HUES48 (cell line): Measurements from ENCODE around the gene POLR2J.
"Not testable (repeated sequence)": the region's sequence is repeated elsewhere in the genome, so short reads cannot be mapped to it uniquely, and the experiment has no call there.

Experiments
- H3K27ac ChIP-seq: one replicate; pipeline ENCODE4 v1.7.0; 2013; ENCODE audit warnings: low read depth, low read length, inconsistent platforms
- H3K27me3 ChIP-seq: 2 replicates; pipeline ENCODE4 v1.6.1; 2013; ENCODE audit warnings: mild to moderate bottlenecking, low read length; ENCODE audit not compliant: control insufficient read depth, insufficient read depth
- H3K36me3 ChIP-seq: 2 replicates; pipeline ENCODE4 v1.6.1; 2013; ENCODE audit warnings: low read length; ENCODE audit not compliant: control insufficient read depth, insufficient read depth
- H3K4me1 ChIP-seq: 2 replicates; pipeline ENCODE4 v1.6.1; 2013; ENCODE audit warnings: mild to moderate bottlenecking, low read length; ENCODE audit not compliant: control insufficient read depth, insufficient read depth
- H3K4me3 ChIP-seq: 2 replicates; pipeline ENCODE4 v1.5.1; 2013; ENCODE audit warnings: mild to moderate bottlenecking, low read depth, low read length
- H3K9ac ChIP-seq: 2 replicates; pipeline ENCODE4 v1.6.1; 2013; ENCODE audit warnings: mild to moderate bottlenecking, low read depth, low read length, moderate library complexity
- H3K9me3 ChIP-seq: 2 replicates; pipeline ENCODE4 v1.6.1; 2013; ENCODE audit warnings: low read length; ENCODE audit not compliant: control insufficient read depth, insufficient read depth

Gene POLR2J

DNA sequence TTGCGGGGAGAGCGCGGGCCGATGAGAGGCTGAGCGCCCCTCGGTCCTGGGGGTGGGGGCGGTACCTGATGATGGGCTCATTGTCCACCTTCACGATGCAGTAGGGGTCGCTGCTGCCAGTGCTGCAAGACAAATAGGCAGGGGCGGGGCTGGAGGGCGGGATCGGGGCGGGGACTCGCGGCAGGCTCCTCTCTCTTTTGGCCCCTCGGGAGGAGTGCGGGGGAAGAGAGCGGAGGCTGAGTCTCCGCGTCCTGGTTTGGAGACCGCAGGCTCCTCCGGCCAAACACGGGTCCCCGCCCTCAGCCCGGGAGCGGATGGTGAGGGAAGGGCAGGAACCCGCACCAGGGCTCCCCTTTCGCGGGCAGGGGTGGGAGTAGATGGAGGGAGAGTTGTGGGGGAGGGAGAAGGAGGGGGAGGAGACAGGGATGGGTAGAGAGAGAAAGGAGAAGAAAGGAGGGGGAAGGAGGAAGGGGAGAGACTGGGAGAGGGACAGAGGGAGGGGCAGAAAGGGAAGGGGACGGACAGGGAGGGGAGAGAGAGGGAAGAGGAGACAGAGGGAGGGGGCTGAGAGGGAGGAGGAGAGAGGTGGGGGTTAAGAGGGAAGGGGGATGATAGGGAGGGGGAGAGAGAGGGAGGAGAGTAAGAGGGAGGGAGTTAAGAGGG lies 33.3 kb upstream of the POLR2J start:
- not testable (repeated sequence) for H3K4me1 ChIP-seq, H3K27ac ChIP-seq, H3K9me3 ChIP-seq, H3K4me3 ChIP-seq, H3K27me3 ChIP-seq, H3K9ac ChIP-seq, H3K36me3 ChIP-seq

DNA sequence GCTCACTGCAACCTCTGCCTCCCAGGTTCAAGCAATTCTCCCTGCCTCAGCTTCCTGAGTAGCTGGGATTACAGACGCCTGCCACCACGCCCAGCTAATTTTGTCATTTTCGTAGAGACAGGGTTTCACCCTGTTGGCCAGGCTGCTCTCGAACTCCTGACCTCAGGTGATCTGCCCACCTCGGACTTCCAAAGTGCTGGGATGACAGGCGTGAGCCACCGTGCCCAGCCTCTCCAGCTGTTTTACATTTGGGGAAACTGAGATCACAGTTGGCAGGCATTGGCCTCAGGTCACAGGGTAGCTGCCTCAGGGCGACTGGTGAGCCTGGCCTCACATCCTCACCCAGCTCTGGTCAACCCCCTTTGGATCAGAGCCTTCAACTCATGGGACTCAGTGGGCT lies 31.9 kb upstream of the POLR2J start:
- not testable (repeated sequence) for H3K4me3 ChIP-seq, H3K27ac ChIP-seq, H3K27me3 ChIP-seq, H3K9ac ChIP-seq, H3K4me1 ChIP-seq, H3K36me3 ChIP-seq, H3K9me3 ChIP-seq

DNA sequence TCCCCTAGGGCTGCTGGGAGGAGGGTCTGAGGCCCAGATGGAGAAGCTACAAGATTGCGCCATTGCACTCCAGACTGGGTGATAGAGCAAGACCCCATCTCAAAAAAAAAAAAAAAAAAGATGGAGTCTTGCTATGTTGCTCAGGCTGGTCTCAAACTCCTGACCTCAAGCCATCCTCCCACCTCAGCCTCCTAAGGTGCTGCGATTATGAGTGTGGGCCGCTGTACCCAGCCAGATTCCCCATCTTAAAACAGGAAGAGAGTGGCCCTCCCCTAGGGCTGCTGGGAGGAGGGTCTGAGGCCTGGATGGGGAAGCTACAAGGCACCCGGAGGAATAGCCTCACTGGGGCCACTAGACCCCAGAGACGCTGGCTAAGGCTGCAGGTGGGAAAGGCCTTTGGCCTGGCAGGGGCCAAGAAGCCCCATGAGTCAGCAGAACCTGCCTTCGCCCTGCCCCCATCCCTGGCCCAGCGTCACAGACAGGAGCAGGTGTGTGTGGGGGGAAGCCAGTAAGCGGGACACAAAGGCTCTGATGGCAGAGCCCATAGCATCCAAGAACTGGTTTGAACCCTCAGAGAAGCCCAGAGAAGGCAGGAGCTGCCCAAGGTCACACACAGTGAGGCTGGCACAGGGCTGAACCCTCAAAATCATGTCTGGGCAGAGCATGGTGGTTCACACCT lies 28.8 kb upstream of the POLR2J start:
- not testable (repeated sequence) for H3K9ac ChIP-seq, H3K27ac ChIP-seq, H3K36me3 ChIP-seq, H3K4me1 ChIP-seq, H3K4me3 ChIP-seq, H3K27me3 ChIP-seq, H3K9me3 ChIP-seq

DNA sequence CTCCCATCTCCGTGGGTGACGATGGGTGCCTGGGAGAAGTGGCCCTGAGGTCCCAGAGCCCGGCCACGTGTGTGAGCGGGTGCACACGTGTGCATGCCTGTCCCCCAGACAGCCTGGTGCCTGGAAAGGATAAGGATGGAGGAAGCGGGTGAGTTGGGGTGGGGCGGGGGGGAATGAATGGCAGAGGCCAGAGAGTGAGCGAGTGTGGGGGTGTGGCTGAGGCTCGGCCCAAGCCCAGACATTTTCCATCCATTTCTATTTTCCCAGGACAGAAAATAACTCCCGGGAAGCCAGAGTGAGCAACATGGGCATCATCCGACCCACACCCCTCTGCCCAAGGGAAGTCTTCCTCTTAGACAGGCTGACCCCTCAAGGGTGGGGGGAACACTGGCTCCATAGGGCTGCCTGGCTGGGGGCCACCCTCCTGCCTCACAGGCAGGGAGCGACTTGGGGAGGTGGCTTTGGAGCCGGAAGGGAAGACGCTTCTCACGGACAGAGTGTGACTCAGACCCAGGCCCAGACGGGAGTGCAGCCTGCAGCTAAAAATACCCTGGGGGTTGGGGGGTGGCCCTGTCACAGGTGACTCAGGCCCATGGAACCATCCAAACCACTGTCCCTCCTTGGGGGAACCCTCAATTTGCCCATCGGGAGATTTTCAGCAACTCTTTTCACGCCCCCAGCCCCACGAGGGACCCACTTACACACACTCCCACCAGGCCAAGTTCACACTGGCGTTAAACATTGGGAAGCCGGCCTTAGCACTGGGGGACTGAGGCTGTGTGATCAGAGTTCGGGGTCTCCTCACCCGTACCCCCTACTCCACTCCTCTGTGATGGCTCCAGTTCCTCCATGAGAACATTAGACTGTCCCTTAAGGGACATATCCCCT lies 26.8 kb upstream of the POLR2J start:
- H3K4me3 ChIP-seq, H3K9ac ChIP-seq, H3K36me3 ChIP-seq, H3K4me1 ChIP-seq, H3K9me3 ChIP-seq, H3K27me3 ChIP-seq, H3K27ac ChIP-seq: not testable (repeated sequence)

DNA sequence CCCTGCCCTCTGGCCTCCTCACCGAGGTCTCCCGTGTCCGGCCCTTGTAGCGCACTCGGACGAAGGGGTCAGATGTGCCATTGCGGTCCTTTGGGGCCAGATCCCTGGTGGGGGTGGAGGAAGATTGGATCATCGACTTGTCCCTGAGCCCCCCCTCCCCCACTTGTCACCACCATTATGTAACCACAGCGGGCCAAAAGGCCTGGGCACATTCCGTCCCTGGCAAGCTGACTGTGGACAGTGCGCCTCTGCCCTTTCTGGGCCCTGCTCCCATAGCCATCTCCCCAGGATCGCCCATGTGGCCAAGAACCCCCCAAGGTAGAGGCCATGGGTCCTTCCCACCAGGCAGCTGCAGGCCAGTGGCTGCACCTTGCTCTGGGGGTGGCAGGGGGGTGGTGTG lies 24.4 kb upstream of the POLR2J start:
- H3K4me1 ChIP-seq, H3K27me3 ChIP-seq, H3K9me3 ChIP-seq, H3K9ac ChIP-seq, H3K36me3 ChIP-seq, H3K4me3 ChIP-seq, H3K27ac ChIP-seq: not testable (repeated sequence)

DNA sequence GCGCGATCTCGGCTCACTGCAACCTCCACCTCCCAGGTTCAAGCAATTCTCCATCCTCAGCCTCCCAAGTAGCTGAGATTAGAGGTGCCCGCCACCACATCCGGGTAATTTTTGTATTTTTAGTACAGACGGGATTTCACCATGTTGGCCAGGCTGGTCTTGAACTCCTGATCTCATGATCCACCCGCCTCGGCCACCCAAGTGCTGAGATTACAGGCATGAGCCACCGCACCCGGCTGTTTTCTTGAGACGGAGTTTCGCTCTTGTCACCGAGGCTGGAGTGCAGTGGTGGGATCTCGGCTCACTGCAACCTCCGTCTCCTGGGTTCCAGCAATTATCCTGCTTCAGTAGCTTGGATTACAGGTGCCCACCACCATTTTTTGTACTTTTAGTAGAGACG lies 19.6 kb upstream of the POLR2J start:
- H3K4me3 ChIP-seq, H3K4me1 ChIP-seq, H3K27ac ChIP-seq, H3K27me3 ChIP-seq, H3K9ac ChIP-seq, H3K36me3 ChIP-seq, H3K9me3 ChIP-seq: not testable (repeated sequence)

DNA sequence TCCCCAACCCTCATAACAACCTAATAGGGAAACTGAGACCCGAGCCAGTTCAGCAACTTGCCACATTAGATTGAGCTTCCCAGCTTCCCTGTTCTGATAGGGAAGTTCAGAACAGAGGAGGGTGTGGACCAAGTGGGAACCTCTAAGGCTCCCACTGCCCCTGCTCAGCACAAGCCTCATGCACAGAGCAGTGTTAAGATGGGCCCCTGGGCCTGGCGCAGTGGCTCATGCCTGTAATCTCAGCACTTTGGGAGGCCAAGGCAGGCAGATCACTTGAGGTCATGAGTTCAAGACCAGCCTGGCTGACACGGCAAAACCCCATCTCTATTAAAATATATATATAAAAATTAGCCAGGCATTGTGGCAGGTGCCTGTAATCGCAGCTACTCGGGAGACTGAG lies 18.6 kb upstream of the POLR2J start:
- not testable (repeated sequence) for H3K4me1 ChIP-seq, H3K4me3 ChIP-seq, H3K27me3 ChIP-seq, H3K27ac ChIP-seq, H3K9ac ChIP-seq, H3K9me3 ChIP-seq, H3K36me3 ChIP-seq

DNA sequence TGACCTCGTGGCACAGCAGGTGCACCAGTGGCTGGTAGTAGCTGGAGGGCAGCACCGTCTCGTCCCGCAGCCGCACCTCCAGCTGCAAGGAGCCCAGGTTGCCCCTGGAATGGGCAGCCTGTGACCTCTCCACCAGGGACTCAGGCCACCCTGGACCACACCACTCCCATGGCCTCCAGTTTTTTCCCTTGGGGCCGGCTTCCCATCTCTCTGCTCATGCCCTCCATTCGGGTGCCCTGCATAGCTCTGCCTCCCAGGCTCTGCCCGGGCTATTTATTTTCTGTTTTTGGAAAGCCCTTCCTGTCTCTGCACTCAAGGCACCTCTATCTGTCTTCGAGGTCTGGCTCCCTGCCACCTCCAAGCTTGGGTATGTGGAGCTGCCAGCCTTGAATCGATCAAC lies 18.1 kb upstream of the POLR2J start:
- not testable (repeated sequence) for H3K27ac ChIP-seq, H3K4me3 ChIP-seq, H3K9ac ChIP-seq, H3K9me3 ChIP-seq, H3K4me1 ChIP-seq, H3K36me3 ChIP-seq, H3K27me3 ChIP-seq

DNA sequence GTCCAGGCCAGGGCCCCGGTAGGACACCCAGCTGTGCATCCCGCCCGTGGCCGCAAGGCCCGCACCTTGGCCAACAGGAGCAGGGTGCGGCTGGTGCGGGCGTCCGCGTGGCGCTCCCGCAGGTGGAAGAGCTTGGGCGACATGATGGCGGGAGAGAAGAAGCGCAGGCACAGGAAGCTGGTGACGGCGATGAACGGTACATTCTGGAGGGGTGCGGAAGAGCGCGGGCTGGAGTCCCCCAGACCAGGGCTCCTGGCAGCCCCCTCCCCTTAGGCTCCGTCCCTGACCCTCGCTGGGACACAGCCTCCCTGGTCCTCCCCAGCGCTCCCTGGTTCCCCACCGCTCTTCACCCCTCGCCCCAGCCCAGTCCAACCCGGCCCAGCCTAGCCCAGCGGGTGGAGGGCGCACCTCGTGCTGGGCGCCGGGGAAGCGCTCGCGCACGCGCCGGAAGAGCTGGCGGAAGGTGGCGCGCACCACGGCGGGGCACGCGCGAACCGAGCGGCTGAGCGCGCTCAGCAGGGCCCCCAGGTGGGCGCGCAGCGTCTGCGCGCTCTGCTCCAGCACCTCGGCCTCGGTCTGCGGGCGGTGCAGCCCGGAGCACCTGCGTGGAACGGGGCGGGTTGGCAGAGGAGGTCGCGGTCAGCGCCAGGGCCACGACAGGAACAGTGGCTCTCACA lies 15.9 kb upstream of the POLR2J start:
- not testable (repeated sequence) for H3K4me3 ChIP-seq

DNA sequence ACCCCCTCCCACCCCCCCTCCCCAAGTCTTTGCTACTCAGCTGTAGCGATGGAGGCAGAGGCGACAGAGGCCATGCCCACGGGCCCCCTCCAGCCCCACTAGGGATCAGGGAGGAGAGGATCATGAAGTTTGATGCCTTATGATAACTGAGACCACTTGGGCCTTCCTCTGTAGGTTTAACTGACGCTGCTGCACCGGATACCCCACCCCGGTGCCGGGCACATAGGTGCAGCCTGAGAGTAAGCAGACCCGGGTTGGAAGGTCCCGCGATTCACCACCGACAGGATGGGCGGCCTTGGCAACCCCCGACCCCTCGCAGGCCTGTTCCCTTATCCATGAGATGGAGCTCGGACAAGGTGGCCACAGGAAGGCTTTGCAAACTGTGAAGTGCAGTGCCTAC lies 15.3 kb upstream of the POLR2J start:
- not testable (repeated sequence) for H3K9me3 ChIP-seq, H3K27me3 ChIP-seq, H3K4me3 ChIP-seq, H3K4me1 ChIP-seq, H3K36me3 ChIP-seq, H3K27ac ChIP-seq, H3K9ac ChIP-seq

More for the DNA sequence above, 15.9 kb upstream of the POLR2J start:
- H3K36me3 ChIP-seq, H3K27me3 ChIP-seq, H3K4me1 ChIP-seq, H3K27ac ChIP-seq, H3K9me3 ChIP-seq, H3K9ac ChIP-seq: not testable (repeated sequence)
